WTC11 (cell line): Measurements from ENCODE around the gene GXYLT2. TPM values are rescaled to one million over a fixed set of nuclear protein-coding genes. Genes with fewer than 3 reads are reported as not detected.

Source experiments
- ATAC-seq: fragments of 200-7000 bp; cut with Tn5 transposase; 2 replicates; pipeline ENCODE4 v1.10.0; 2021; ENCODE audit warnings: mild to moderate bottlenecking, moderate library complexity
- CTCF ChIA-PET: fragments of 300-600 bp; sonication (Branson Sonifier 250); formaldehyde crosslinking; loops from one replicate; lab custom pipeline; 2021; ENCODE audit warnings: antibody characterized with exemption; lab: Charles Lee
- POLR2A ChIA-PET: fragments of 350-600 bp; sonication (Branson Sonifier 250); formaldehyde crosslinking; loops from one replicate; lab custom pipeline; 2021; ENCODE audit warnings: antibody characterized with exemption; lab: Charles Lee
- DNase-seq: peaks from one replicate; pipeline ENCODE4 v3.0.0; 2021; ENCODE audit warnings: low spot score
- H3K27ac Mint-ChIP-seq: 2 replicates; pipeline ENCODE4 v1.8.0; 2021; ENCODE audit warnings: mixed read lengths
- H3K27me3 Mint-ChIP-seq: 2 replicates; pipeline ENCODE4 v1.8.0; 2021; ENCODE audit warnings: low read depth, mild to moderate bottlenecking, moderate library complexity, mixed read lengths
- H3K36me3 Mint-ChIP-seq: 2 replicates; pipeline ENCODE4 v1.8.0; 2021; ENCODE audit warnings: mixed read lengths
- H3K4me1 Mint-ChIP-seq: 2 replicates; pipeline ENCODE4 v1.8.0; 2022; ENCODE audit warnings: mixed read lengths
- H3K4me3 Mint-ChIP-seq: 2 replicates; pipeline ENCODE4 v1.8.0; 2021; ENCODE audit warnings: mild to moderate bottlenecking, moderate library complexity, mixed read lengths
- H3K9me3 Mint-ChIP-seq: 2 replicates; pipeline ENCODE4 v1.8.0; 2021; ENCODE audit warnings: mixed read lengths
- CBFB ChIP-seq: sonication (generic); formaldehyde crosslinking; IDR thresholded peaks from 2 replicates; pipeline ENCODE4 v1.8.1; 2022; ENCODE audit warnings: mild to moderate bottlenecking, low read depth, missing genetic modification reagents
- E2F4 ChIP-seq: sonication (generic); formaldehyde crosslinking; IDR thresholded peaks from 2 replicates; pipeline ENCODE4 v1.8.1; 2022; ENCODE audit warnings: low read depth, mild to moderate bottlenecking, moderate library complexity, missing genetic modification reagents, borderline replicate concordance
- ELF4 ChIP-seq: sonication (generic); formaldehyde crosslinking; IDR thresholded peaks from 2 replicates; pipeline ENCODE4 v1.8.1; 2022; ENCODE audit warnings: low read depth, mild to moderate bottlenecking, moderate library complexity, missing genetic modification reagents
- GTF2I ChIP-seq: fragments of 250-450 bp; sonication (Bioruptor Pico); conservative IDR thresholded peaks from 2 replicates; pipeline ENCODE4 v1.4.0; 2021; ENCODE audit warnings: mild to moderate bottlenecking
- IRF1 ChIP-seq: sonication (generic); formaldehyde crosslinking; IDR thresholded peaks from 2 replicates; pipeline ENCODE4 v1.8.0; 2023; ENCODE audit warnings: missing genetic modification reagents
- IRF2 ChIP-seq: sonication (generic); formaldehyde crosslinking; IDR thresholded peaks from 2 replicates; pipeline ENCODE4 v1.8.0; 2022; ENCODE audit warnings: low read depth, missing genetic modification reagents, borderline replicate concordance
- JAZF1 ChIP-seq: fragments of 250-450 bp; sonication (Bioruptor Pico); IDR thresholded peaks from 2 replicates; pipeline ENCODE4 v1.9.0; 2021; ENCODE audit warnings: moderate library complexity, mild to moderate bottlenecking, inconsistent platforms
- JUN ChIP-seq: sonication (generic); formaldehyde crosslinking; IDR thresholded peaks from 2 replicates; pipeline ENCODE4 v1.8.0; 2023; ENCODE audit warnings: mild to moderate bottlenecking, missing genetic modification reagents
- NFYB ChIP-seq: sonication (generic); formaldehyde crosslinking; conservative IDR thresholded peaks from 2 replicates; pipeline ENCODE4 v1.8.0; 2022; ENCODE audit warnings: low read depth, missing genetic modification reagents
- NR2C2 ChIP-seq: sonication (generic); formaldehyde crosslinking; IDR thresholded peaks from 2 replicates; pipeline ENCODE4 v1.8.0; 2022; ENCODE audit warnings: mild to moderate bottlenecking, missing genetic modification reagents
- OVOL2 ChIP-seq: fragments of 250-450 bp; sonication (Bioruptor Pico); IDR thresholded peaks from 2 replicates; pipeline ENCODE4 v1.9.0; 2021; ENCODE audit warnings: mild to moderate bottlenecking, borderline replicate concordance
- SOX15 ChIP-seq: fragments of 250-450 bp; sonication (Bioruptor Pico); IDR thresholded peaks from 2 replicates; pipeline ENCODE4 v1.9.0; 2021; ENCODE audit warnings: mild to moderate bottlenecking
- TEAD4 ChIP-seq: sonication (generic); formaldehyde crosslinking; IDR thresholded peaks from 2 replicates; pipeline ENCODE4 v1.8.0; 2022; ENCODE audit warnings: mild to moderate bottlenecking, missing genetic modification reagents
- TP53 ChIP-seq: sonication (generic); formaldehyde crosslinking; IDR thresholded peaks from 2 replicates; pipeline ENCODE4 v1.8.1; 2023; ENCODE audit warnings: mild to moderate bottlenecking, missing genetic modification reagents
- ZNF138 ChIP-seq: sonication (generic); formaldehyde crosslinking; conservative IDR thresholded peaks from 2 replicates; pipeline ENCODE4 v1.8.1; 2022; ENCODE audit warnings: mild to moderate bottlenecking, moderate library complexity, missing genetic modification reagents
- ZNF532 ChIP-seq: fragments of 250-450 bp; sonication (Bioruptor Pico); IDR thresholded peaks from 2 replicates; pipeline ENCODE4 v1.9.0; 2021; ENCODE audit warnings: mild to moderate bottlenecking, borderline replicate concordance
- ZNF671 ChIP-seq: fragments of 250-450 bp; sonication (Bioruptor Pico); IDR thresholded peaks from 2 replicates; pipeline ENCODE4 v1.8.0; 2021; ENCODE audit warnings: mild to moderate bottlenecking
- total RNA-seq: library from RNA; stranded (reverse); gene quantifications from 3 replicates; pipeline ENCODE4 v1.2.3, GENCODE V29; 2021
- TF ChIP-seq, protein P1 (sequence below): sonication (generic); formaldehyde crosslinking; IDR thresholded peaks from 2 replicates; pipeline ENCODE4 v1.8.1; 2023; ENCODE audit warnings: mild to moderate bottlenecking, missing genetic modification reagents
- TF ChIP-seq, protein P2 (sequence below): fragments of 250-450 bp; sonication (Bioruptor Pico); IDR thresholded peaks from 2 replicates; pipeline ENCODE4 v1.8.0; 2021; ENCODE audit warnings: mild to moderate bottlenecking
- TF ChIP-seq, protein P3 (sequence below): sonication (generic); formaldehyde crosslinking; IDR thresholded peaks from 2 replicates; pipeline ENCODE4 v1.8.0; 2022; ENCODE audit warnings: mild to moderate bottlenecking, missing genetic modification reagents

GXYLT2 gene
- total RNA-seq, 1 experiment from 2014 or later, result 6.5 TPM

DNA sequence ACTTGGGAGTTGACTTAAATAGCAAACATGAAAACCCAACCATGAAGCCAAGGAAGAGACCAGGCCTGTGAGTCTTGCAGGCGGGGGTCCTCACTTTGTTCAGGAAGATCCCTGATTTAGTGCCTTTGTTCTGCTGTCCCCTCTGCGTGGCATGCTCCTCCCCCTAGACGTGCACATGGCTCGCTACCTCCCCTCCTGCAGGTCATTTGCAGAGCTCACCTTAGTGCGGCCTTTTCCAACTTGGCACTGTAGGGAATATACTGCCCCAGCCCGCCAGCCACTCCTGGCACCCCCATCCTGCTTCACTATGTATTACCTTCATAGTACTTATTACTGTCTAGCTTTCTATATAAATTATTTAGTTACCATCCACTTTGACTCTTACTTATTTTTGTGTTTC lies 18.3 kb downstream of the GXYLT2 start:
- POLR2A ChIA-PET, result no interaction called here

GRCh38 chr3:72907131-72907711 lies 19.4 kb downstream of the GXYLT2 start:
- H3K27me3 Mint-ChIP-seq, result no peaks in the 10 kb centered on the region
- H3K27ac Mint-ChIP-seq, result no peak overlapping the region
- H3K4me1 Mint-ChIP-seq, result no peaks in the 10 kb centered on the region
- ChIA-PET POLR2A (no interaction called here), CTCF (interaction anchor here (1.1 kb wide), 1 partner anchor 14 kb away, joined by 7 read pairs; no protein-coding TSS in a partner anchor)
- DNase-seq (no peak), ATAC-seq (no peak)
- H3K9me3 Mint-ChIP-seq, result no peaks in the 10 kb centered on the region
- H3K4me3 Mint-ChIP-seq, result no peak overlapping the region
- no peaks in the 10 kb centered on the region for H3K36me3 Mint-ChIP-seq
- TF ChIP-seq NFYB (CRISPR knock-in tag) (no peak), ZNF532 (no peak), JAZF1 (CRISPR knock-in tag) (no peak), OVOL2 (no peak), ELF4 (no peak), CBFB (CRISPR knock-in tag) (no peak)

More for the DNA sequence above, 18.3 kb downstream of the GXYLT2 start:
- peak; percentile 77 for ATAC-seq
- peaks cover 4% of the 10 kb centered on the region for H3K9me3 Mint-ChIP-seq
- H3K4me1 Mint-ChIP-seq, result no peaks in the 10 kb centered on the region
- H3K27me3 Mint-ChIP-seq, result no peaks in the 10 kb centered on the region
- TF ChIP-seq ELF4 (no peak), E2F4 (CRISPR knock-in tag) (no peak), NFYB (CRISPR knock-in tag) (no peak), IRF1 (no peak), GTF2I (CRISPR knock-in tag) (no peak), JUN (CRISPR knock-in tag) (no peak), ZNF138 (CRISPR knock-in tag) (no peak), TEAD4 (CRISPR knock-in tag) (no peak)
- TF ChIP-seq, all 79 proteins: peak for 0
- CTCF ChIA-PET, result interaction anchor here (1.5 kb wide), 2 partner anchors 14 to 18 kb away, joined by 4 to 7 read pairs; no protein-coding TSS in a partner anchor
- H3K27ac Mint-ChIP-seq, result no peak overlapping the region
- DNase-seq, result peak; percentile 17
- H3K36me3 Mint-ChIP-seq, result no peaks in the 10 kb centered on the region; the same call in 1 of the 2 replicates
- no peak overlapping the region for H3K4me3 Mint-ChIP-seq

- DNase-seq, result no peak
- no peaks in the 10 kb centered on the region for H3K9me3 Mint-ChIP-seq
- no peak overlapping the region for H3K4me3 Mint-ChIP-seq
- CTCF ChIA-PET, result interaction anchor here (0.6 to 1.1 kb wide), 2 partner anchors 15 to 57 kb away, joined by 3 to 7 read pairs; no protein-coding TSS in a partner anchor
- no peak for ATAC-seq
- H3K4me1 Mint-ChIP-seq, result no peaks in the 10 kb centered on the region
- POLR2A ChIA-PET, result no interaction called here
- H3K27ac Mint-ChIP-seq, result no peak overlapping the region
- H3K27me3 Mint-ChIP-seq, result no peaks in the 10 kb centered on the region
- H3K36me3 Mint-ChIP-seq, result no peaks in the 10 kb centered on the region
- TF ChIP-seq NR2C2 (CRISPR knock-in tag), result no peak
- TF ChIP-seq SOX15 (CRISPR knock-in tag), result no peak
- TF ChIP-seq, protein P1, sequence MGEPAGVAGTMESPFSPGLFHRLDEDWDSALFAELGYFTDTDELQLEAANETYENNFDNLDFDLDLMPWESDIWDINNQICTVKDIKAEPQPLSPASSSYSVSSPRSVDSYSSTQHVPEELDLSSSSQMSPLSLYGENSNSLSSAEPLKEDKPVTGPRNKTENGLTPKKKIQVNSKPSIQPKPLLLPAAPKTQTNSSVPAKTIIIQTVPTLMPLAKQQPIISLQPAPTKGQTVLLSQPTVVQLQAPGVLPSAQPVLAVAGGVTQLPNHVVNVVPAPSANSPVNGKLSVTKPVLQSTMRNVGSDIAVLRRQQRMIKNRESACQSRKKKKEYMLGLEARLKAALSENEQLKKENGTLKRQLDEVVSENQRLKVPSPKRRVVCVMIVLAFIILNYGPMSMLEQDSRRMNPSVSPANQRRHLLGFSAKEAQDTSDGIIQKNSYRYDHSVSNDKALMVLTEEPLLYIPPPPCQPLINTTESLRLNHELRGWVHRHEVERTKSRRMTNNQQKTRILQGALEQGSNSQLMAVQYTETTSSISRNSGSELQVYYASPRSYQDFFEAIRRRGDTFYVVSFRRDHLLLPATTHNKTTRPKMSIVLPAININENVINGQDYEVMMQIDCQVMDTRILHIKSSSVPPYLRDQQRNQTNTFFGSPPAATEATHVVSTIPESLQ (CRISPR knock-in tag), result no peak
- no peak for TF ChIP-seq CBFB (CRISPR knock-in tag)
- no peak for TF ChIP-seq IRF2 (CRISPR knock-in tag)
- TF ChIP-seq, protein P2, sequence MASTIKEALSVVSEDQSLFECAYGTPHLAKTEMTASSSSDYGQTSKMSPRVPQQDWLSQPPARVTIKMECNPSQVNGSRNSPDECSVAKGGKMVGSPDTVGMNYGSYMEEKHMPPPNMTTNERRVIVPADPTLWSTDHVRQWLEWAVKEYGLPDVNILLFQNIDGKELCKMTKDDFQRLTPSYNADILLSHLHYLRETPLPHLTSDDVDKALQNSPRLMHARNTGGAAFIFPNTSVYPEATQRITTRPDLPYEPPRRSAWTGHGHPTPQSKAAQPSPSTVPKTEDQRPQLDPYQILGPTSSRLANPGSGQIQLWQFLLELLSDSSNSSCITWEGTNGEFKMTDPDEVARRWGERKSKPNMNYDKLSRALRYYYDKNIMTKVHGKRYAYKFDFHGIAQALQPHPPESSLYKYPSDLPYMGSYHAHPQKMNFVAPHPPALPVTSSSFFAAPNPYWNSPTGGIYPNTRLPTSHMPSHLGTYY (CRISPR knock-in tag), result no peak
- no peak for TF ChIP-seq TP53 (CRISPR knock-in tag)
- TF ChIP-seq ZNF671 (CRISPR knock-in tag), result no peak
- TF ChIP-seq, protein P3, sequence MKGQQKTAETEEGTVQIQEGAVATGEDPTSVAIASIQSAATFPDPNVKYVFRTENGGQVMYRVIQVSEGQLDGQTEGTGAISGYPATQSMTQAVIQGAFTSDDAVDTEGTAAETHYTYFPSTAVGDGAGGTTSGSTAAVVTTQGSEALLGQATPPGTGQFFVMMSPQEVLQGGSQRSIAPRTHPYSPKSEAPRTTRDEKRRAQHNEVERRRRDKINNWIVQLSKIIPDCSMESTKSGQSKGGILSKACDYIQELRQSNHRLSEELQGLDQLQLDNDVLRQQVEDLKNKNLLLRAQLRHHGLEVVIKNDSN (CRISPR knock-in tag), result no peak
These were observed 20.1 kb downstream of the GXYLT2 start for GRCh38 chr3:72907731-72908620.
